ENCODE results near the gene GHRL.

GHRL gene

GRCh38 chr3:10334042-10334441 lies 41.3 kb upstream of the GHRL start:
- in situ Hi-C loops (cut with HindIII; ENCODE audit: low sequenced_read_pairs) = loop anchor here (25.0 kb wide), 1 partner anchor 378 kb away; no protein-coding TSS in a partner anchor
- DNase-seq (ENCODE audit: low read depth) = no peak
- H3K4me3 ChIP-seq (ENCODE audit: low read depth, low read length) = no peak overlapping the region
- TF ChIP-seq CTCF (IDR thresholded peaks at IDR 0.05; ENCODE audit: low read depth, low read length, missing control alignments) = no peak

- in situ Hi-C loops (cut with HindIII; ENCODE audit: low sequenced_read_pairs) = loop anchor here (25.0 kb wide), 1 partner anchor 379 kb away; no protein-coding TSS in a partner anchor
- TF ChIP-seq CTCF (IDR thresholded peaks at IDR 0.05; ENCODE audit: low read depth, low read length, missing control alignments) = no peak
- no peak overlapping the region for H3K4me3 ChIP-seq (ENCODE audit: low read depth, low read length)
These were observed 40.6 kb upstream of the GHRL start for GRCh38 chr3:10333349-10333650.

GRCh38 chr3:10332481-10333348 lies 40.0 kb upstream of the GHRL start:
- in situ Hi-C loops (cut with HindIII; ENCODE audit: low sequenced_read_pairs) = loop anchor here (25.0 kb wide), 1 partner anchor 380 kb away; no protein-coding TSS in a partner anchor
- no peak for DNase-seq (ENCODE audit: low read depth)
- H3K4me3 ChIP-seq (ENCODE audit: low read depth, low read length) = no peak overlapping the region
- TF ChIP-seq CTCF (IDR thresholded peaks at IDR 0.05; ENCODE audit: low read depth, low read length, missing control alignments) = no peak

More at GRCh38 chr3:10333349-10333650, 40.6 kb upstream of the GHRL start:
- no peak for DNase-seq (ENCODE audit: low read depth)

GRCh38 chr3:10331320-10331719 lies 38.6 kb upstream of the GHRL start:
- no peak for TF ChIP-seq CTCF (IDR thresholded peaks at IDR 0.05; ENCODE audit: low read depth, low read length, missing control alignments)
- in situ Hi-C loops (cut with HindIII; ENCODE audit: low sequenced_read_pairs) = loop anchor here (25.0 kb wide), 1 partner anchor 381 kb away; no protein-coding TSS in a partner anchor
- H3K4me3 ChIP-seq (ENCODE audit: low read depth, low read length) = no peak overlapping the region
- no peak for DNase-seq (ENCODE audit: low read depth)

GRCh38 chr3:10330319-10330718 lies 37.6 kb upstream of the GHRL start:
- in situ Hi-C loops (cut with HindIII; ENCODE audit: low sequenced_read_pairs) = loop anchor here (25.0 kb wide), 1 partner anchor 382 kb away; no protein-coding TSS in a partner anchor
- no peak for TF ChIP-seq CTCF (IDR thresholded peaks at IDR 0.05; ENCODE audit: low read depth, low read length, missing control alignments)

GRCh38 chr3:10329495-10330015 lies 36.8 kb upstream of the GHRL start:
- TF ChIP-seq CTCF (IDR thresholded peaks at IDR 0.05; ENCODE audit: low read depth, low read length, missing control alignments) = no peak
- DNase-seq (ENCODE audit: low read depth) = no peak
- in situ Hi-C loops (cut with HindIII; ENCODE audit: low sequenced_read_pairs) = loop anchor here (25.0 kb wide), 1 partner anchor 383 kb away; no protein-coding TSS in a partner anchor
- H3K4me3 ChIP-seq (ENCODE audit: low read depth, low read length) = no peak overlapping the region

More at GRCh38 chr3:10330319-10330718, 37.6 kb upstream of the GHRL start:
- no peak for DNase-seq (ENCODE audit: low read depth)
- no peak overlapping the region for H3K4me3 ChIP-seq (ENCODE audit: low read depth, low read length)

Measured in astrocyte of the cerebellum (primary cell).